ENCODE results near the gene IFT25.
"Not testable (repeated sequence)": the region's sequence is repeated elsewhere in the genome, so short reads cannot be mapped to it uniquely, and the experiment has no call there.

Gene IFT25

DNA sequence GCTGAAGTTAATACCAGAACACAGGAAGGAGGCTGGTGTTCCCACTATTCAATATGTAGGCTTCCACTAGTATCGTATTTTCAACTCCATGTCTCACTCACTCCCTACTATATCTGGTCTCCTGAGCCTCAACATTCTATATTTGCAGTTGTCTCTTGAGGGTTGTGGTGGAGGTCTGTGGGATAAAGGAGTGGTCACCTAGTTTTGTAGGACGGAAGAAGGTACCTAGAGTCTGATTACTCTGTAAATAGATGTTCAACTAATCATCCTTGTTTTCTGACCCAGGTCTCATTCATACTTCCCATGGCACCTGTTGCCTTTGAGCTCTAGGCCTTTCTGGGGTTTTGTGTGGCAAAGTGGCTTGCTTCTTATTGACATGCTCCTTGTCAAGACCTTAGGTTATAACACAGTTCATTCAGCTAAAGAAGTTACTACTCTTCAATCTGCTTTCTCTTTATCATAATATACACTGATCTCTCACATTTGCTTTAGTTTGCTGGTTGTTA is 18.1 kb downstream of the IFT25 start:
- DNase-seq, result no peak

DNA sequence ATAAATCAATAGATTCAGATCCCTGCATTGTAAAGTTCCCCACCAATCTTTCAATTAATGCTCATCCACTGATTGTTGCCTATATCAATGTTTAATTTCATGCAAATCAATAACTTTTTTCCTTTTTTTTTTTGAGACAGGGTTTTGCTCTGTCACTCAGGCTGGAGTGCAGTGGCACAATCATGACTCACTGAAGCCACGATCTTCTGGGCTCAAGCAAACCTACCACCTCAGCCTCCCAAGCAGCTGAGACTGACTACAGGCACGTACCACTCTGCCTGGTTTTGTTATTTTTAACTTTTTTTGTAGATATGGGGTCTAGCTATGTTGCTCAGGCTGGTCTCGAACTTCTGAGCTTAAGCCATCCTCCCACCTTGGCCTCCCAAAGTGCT is 25.8 kb downstream of the IFT25 start:
- no peak for DNase-seq

DNA sequence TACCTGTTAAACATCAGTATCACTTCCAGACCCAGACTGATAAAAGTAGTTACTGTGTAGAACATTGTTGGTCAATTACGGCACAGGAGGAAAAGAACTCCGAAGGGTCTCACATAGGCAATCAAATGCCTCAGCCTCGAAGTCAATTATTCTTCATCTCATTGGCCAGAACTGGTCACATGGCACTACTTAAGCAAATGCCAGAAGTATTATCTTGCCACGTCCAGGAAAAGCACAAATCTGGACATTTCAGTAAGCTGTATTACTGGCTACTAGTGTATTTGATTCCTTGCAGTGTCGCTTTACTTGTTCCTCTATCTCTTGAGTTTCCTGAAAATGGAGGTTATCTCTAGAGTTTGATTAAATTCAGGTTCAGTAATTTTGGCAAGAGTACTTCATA is 27.2 kb downstream of the IFT25 start:
- DNase-seq, result no peak

DNA sequence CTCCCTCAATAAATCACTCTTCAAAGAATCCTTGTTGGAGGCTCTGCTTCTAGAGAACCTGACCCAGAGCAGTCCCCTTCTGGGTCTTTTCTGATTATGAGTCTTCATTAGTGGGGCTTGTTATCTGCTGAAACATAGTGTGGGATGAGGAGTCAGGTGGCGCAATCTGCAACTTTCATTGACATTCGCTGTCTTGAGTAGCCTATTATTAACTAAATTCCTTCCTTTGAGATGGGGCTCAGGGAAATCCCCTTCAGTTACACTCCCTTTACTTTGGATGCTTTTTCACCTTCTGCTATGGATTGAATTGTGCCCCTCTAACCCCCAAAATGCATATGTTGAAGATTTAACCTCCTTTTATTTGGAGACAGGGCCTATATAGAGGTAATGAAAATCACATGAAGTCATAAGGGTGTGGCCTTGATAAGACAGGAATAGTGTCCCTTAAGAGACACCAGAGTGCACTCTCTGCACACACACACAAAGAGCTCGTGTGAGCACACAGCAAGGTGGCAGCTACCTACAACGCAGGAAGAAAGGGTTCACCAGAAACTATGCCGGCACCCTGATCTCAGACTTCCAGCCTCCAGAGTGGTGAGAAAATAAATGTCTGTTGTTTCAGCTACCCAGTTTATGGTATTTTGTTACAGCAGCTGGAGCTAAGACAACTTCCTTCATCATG is 32.0 kb downstream of the IFT25 start:
- DNase-seq, result no peak

DNA sequence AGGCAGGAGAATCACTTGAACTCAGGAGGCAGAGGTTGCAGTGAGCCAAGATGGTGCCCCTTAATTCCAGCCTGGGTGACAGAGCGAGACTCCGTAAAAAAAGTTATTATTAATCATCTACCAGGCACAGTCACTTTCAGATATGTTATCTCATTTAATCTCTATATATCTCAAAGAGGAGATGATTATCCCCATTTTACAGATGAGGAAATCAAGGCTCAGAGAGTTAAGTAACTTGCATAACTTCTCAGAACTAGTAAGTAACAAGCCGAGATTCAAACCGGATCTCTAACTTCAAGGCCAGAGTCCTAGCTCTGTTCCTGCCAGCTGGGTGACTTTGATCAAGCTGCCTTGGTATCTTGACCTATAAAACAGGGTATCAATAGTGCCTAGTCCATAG is 34.1 kb downstream of the IFT25 start:
- no peak for DNase-seq

DNA sequence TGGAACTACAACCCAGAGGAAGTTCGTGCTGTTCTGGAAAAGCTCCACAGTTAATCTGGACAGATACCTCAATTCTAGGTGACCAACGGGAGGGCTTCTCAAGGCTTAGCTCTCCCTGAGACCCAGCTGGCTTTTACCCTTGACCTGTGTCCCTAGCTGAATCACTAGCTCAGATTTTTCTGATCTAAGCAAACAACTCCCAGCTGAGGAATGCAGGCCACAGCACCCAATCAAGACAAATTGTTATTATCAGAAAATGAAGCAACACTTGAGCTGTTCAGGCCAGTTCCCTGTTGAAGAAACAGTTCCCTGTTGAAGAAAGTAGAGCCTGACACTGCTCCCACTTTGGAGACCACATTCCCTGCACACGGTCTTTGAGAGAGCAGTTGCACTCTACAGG is 35.6 kb downstream of the IFT25 start:
- DNase-seq, result no peak

DNA sequence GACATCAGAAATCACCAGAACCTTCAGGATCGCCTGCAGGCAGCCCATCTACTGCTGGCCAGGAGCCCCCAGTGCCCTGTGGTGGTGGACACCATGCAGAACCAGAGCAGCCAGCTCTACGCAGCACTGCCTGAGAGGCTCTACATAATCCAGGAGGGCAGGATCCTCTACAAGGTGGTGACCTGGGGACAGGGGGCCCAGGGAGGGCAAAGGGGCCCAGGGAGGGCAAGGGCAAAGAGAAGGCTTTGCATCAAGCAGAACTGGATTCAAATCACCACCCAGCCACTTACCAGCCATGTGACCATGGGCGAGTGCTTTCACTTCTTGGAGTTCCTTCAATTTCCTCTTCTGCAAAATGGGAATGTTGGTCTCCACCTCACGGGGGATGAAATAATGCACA is 39.4 kb downstream of the IFT25 start:
- no peak for DNase-seq

DNA sequence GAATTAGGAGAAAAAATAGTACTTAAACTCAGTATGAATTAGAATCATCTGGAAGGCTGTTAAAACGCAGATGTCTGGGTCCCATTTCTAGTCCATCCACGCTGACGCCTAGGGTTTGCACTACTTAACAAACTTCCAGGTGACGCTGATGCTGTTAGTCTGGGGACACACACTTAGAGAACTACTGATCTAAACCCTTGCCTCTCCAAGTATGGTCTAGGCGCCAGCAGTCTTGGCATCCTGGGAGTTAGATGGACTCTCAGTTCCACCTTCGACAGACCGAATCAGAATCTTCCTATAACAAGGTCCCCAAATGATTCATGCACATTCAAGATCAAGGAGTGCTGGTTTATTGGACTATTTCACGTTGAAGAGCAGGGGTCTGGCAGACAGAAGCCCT is 40.0 kb downstream of the IFT25 start:
- DNase-seq, result no peak

DNA sequence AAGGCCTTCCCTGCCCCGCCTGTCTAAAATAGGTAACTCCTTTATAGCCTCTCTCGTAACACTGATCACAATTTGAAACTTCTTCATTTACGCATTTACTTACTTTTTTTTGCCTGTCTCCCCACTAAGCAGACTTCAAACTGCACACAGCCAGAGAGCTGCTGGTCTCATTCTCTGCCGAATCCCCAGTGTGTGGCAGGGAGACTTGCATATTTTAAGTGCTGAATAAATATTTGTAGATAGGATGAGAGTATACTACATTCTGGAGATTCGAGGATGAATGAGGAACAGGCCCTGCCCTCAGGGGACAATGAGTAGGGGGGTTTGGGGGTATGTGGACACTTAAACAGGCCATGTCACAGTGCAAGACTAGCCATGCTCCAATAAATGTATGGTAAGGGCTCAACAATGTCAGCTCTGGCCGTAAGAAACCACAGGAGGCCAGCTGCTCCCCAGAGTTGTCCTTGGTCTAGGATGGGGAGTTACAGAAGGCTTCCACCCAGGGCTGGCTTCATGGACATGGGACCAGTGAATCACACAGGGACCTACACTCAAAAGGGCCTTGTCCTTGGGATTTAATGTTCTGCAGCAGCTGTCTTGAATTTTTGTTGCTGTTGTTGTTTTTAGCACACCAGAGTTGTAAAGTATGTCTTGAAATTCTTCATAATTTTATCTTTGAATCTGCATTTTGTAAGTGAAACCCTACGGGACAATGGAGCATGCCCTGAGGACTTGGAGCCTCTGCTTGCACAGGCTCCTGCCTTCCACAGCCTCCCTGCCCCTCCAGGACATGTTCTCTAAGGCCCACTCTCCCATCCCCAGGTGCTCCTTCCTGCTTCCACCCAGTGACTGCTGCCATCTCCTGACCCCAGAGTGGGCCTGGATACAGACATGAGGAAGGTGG is 43.0 kb downstream of the IFT25 start:
- DNase-seq, result no peak

DNA sequence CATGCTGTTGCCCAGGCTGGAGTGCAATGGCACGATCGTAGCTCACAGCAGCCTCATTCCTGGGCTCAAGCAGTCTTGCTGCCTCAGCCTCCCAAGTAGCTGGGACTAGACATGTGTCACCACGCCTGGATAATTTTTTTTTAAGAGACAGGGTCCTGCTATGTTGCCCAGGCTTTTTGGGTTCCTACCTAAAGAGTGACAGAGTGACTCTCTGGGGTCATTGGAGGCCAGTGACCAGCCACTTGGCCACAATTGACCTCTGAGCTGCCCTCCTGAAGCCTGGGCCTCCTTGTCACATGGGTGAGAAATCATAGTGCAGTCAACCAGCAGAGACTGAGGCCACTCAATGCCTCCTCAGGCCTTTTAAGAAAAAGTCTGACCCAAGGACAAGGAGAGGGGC is 45.8 kb downstream of the IFT25 start:
- DNase-seq, result no peak

DNA sequence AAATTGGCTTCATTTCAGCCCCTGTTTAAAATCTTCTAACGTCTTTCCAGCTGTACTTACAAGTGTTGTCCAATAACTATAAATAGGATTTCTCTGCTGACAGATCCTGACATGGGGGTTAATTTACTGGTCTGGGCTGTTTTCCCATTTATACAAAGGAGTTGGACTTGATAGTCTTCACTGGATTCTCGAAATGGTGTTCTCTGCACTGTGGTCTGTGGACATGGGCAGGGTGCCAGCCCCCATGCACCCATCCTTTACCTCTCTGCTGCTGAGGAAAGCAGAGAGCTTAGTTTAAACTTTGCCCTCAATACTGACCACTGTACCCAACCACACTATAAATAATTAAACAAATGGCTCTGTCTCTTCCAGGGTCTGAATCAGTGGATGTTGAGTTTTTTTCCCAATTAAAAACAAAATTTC is 46.3 kb downstream of the IFT25 start:
- DNase-seq, result no peak

DNA sequence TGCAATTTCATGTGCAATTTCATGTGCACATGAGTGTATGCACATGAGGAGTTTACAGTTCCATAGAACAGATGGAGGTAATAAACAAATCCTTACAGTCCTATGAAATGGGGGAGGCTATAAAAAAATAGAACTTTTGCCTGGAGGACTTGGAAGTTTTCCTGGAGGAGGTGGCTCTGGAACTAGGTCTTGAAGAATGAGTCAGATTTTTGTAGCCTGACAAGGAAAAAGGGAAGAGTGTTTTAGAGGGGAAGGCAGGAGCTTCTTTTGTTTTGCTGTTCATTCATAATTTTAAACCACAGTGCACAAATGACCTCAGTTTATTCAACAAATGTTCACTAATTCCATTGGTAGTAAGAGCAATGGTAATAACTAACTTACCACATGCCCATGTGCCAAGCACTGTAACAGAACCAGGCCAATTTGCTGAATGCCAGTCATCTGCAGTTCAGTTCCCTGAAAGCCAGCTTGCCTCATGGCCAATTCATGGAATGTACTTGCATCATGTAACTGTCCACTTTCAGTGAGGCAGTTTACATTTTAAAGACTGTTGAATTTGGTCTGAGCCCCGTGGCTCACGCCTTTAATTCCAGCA is 48.8 kb downstream of the IFT25 start:
- no peak for DNase-seq

DNA sequence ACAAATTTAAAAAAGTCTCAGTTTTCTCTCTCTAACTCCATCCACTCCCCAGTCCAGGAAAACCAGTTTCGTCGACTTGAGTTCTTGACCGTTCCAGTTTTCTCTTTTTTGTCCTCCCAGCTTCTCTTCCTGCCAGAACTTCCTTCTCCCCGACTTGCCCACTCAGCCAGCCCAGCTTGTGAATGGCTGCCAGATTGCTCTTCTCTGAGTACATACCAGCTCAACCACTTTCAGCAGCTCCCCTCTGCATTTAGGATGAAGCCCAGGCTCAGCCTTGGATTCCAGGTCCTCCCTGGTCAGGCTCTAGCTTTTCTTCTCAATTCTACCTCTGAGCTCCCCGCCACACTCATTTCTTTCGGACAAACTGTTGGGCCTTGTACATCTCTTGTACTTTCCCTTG is 50.1 kb downstream of the IFT25 start:
- no peak for DNase-seq

DNA sequence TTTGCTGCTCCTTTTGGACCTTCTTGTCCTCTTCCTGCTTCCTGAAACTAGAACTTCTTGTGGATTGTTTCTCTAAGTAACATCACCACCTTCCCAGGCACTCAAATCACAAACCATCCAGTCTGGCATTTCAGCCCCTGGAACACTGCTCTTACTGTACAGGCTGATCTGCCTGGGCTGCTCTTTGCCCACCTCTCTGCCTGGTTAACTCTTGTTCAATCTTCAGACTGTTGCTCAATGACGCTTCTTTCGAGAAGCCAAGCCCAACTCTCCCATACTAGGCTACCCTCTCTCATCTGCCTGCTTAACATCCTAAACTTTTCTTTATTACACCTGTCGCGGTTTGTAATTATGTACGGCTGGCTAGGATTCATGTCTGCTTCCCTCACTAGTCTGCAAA is 50.9 kb downstream of the IFT25 start:
- DNase-seq, result no peak

DNA sequence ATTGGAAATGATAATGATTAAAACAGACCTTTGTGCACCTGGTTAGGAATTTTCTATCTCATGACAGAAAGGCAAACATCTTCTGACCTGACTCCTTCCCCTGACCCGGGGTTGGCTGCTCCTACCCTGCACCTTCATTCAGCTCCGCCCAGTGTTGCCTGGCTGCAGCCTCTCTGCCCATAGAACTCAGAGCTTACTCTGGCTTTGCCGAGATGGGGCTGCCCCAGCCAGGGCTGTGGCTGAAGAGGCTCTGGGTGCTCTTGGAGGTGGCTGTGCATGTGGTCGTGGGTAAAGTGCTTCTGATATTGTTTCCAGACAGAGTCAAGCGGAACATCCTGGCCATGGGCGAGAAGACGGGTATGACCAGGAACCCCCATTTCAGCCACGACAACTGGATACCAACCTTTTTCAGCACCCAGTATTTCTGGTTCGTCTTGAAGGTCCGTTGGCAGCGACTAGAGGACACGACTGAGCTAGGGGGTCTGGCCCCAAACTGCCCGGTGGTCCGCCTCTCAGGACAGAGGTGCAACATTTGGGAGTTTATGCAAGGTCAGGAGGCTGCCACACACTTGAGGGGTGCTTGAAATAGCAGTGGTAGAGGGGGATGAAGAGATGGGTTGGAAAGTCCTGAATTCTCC is 51.4 kb downstream of the IFT25 start, which contains the start of gene DIO1:
DIO1 (plus strand) TSS at position 189 of the 638 bp plus-strand sequence; CDS start at position 213, 24 bp downstream.
- no peak for DNase-seq

DNA sequence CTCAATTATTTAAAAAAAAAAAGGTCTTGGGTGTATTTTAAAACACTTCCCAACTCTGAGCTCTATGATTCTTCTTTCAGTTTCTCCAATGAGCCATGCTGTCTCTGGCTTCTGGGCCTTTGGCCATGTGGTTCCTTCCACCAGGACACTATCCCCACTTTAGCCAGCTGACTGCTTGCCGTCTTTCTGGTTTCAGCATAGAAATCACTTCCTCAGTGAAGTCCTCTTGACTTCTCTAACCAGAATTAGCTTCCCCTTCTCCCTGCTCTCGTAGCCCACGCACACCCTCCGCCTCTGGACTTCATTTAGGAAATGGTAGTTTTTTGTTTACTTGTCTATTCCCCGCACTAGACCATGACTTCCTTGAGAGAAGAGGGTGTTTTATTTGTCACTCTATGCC is 52.6 kb downstream of the IFT25 start:
- DNase-seq, result no peak

DNA sequence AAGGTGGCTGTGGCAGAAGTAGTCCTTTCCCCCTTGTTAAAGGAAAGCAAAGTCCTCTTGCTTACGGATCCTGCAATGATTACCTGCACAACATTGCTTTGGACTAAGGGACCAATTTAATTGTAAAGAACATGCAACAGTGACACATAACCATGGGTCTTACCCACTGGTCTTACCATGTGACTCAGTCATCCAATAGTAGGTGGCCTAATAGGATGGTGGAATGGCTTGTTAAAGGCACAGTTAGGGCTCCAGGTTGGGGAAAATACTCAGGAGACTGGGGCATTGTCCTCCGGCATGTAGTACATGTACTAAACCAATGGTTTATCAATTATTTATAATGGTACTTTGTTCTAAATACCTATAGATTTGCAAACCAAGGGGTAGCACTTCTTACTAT is 53.8 kb downstream of the IFT25 start:
- no peak for DNase-seq

DNA sequence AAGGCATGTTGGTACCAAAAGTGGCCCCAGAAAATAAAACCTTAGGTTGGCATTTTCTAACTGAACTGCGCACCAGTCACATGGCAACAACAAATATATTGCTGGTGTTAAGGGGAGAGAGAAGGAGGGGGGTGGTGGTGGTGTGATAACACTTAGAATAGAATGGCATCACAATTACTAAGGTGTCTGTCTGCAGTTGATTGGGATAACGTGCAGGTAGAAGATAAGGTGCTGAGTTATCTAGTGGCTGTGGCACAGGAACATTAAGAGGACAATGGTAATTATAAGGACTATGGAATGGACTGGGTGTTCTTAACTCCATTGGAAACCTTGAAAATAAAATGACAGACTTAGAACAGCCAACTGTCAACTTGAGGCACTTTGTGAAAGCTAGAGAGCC is 54.5 kb downstream of the IFT25 start:
- DNase-seq, result no peak

DNA sequence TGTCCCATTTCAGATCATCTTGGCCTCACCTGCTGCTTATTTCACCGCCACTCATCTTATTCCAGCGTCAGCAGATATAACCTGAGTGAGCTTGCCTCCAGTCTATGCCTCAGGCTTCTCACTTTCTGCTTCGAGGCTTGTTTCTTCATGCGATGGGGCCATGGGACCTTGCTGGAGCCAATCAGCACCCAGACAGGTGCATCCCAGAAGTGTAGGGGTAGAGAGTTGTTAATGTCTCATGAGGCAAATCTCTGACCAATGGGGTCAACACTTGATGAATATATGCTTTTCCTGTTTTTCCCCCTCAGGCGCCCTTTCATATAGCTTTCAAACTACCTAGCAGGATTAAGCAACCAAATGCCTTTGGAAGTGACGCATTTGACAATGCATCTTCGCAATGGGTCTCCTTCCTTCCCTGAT is 55.0 kb downstream of the IFT25 start:
- no peak for DNase-seq

DNA sequence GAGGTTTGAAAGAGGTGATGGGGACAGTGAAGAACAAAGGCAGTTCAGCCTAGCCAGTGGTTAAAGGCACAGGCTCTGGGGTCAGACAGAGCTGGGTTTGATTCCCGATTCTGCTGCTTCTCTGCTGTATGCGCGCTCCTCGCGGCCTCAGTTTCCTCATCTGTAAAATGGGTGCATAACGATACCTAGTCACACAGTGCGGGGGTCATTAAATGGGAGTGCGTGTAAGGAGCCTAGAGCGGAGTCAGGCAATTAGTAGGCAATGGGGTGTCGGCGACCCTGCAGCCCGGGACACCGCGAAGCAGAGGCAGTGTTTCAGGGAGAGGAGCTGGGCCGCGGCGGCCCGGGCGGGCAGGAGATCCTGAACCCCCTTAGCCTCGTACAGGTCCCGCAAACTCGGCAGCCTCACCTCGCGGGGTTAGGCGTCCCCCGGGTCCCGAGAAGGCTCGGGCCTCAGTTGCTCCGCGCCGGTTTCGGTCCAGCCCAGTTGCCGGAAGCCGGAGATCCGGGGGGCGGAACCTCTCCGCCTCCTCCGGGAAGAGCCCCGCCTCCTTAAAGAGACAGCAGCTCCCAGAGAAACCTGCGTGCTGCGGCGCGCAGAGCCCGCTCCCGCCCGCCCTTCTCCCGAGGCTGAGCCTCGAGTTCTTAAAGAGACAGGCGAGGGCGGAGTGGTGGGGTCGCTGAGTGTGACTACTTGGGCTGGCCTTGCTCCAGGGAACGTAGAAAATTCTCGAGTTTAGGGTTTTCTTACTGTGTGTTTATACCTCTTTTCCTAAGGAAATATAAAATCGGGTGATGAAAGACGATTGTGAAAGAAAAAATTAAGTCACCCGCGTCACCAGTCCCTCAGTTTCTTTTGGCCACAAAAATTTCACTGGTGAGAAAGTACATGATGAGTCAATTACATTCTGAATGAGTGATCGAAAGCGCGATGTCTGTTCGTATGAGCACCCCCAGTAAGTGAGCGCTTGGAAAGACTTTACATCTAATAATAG is 55.9 kb downstream of the IFT25 start, which contains the start of gene YIPF1:
YIPF1 (minus strand) TSS at position 494 of the 995 bp plus-strand sequence. CDS start 860 bp downstream, outside the sequence.
- peak; percentile 83 for DNase-seq

DNA sequence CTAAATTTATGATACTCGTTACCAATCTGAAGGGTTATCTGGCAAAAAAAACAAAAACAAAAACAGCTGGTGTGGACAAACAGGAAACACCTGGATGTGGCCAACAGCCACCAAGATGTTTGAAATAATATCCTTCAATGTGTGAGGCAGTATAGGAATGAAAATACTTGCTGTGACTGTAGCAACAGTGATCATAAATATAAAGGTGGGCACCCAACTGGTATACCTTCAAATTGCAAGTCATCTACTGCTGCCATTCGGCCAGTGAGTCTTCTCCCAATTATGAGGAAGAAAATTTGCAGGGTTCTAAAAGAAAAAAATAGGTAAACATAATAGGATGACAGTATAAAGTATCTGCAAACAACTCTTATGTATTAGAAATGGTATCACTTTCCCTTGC is 56.8 kb downstream of the IFT25 start:
- DNase-seq, result no peak

DNA sequence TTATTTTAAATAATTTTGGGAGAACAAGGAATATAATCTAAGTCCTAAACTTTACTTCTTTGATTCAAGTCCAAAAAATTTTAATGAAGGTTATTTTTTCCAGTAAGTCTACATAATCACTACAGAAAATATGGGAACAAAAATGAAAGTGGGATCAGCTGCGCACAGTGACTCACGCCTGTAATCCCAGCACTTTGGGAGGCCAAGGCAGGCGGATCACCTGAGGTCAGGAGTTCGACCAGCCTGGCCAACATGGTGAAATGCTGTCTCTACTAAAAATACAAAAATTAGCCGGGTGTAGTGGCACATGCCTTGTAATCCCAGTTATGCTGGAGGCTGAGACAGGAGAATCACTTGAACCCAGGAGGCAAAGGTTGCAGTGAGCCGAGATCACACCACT is 61.9 kb downstream of the IFT25 start:
- not testable (repeated sequence) for DNase-seq
